Stomach smooth muscle (tissue), 2 donors: ENCODE data around the gene TMCC3.
A peak's percentile ranks its signal among the peaks of the same experiment; 100 is the strongest.
"Not testable (repeated sequence)": the region's sequence is repeated elsewhere in the genome, so short reads cannot be mapped to it uniquely, and the experiment has no call there.

ENCODE experiments used
- H3K27ac ChIP-seq: one replicate; pipeline ENCODE4 v1.7.0; 2013; ENCODE audit warnings: mild to moderate bottlenecking, low read length, inconsistent platforms
- H3K27me3 ChIP-seq, 2 donors: one replicate each; pipeline ENCODE4 v1.7.0; 2013; ENCODE audit warnings: low read length in 2 of 2; ENCODE audit not compliant: insufficient read depth in 2 of 2, control insufficient read depth in 1 of 2
- H3K36me3 ChIP-seq, 2 donors: one replicate each; pipeline ENCODE4 v1.7.0; 2013; ENCODE audit warnings: low read length in 2 of 2; ENCODE audit not compliant: control insufficient read depth in 2 of 2, insufficient read depth in 2 of 2
- H3K4me1 ChIP-seq: one replicate; pipeline ENCODE4 v1.7.0; 2013; ENCODE audit warnings: low read length; ENCODE audit not compliant: control insufficient read depth, insufficient read depth
- H3K4me3 ChIP-seq, 2 donors: one replicate each; pipeline ENCODE4 v1.7.0; 2013; ENCODE audit warnings: low read length in 2 of 2
- H3K9ac ChIP-seq, 2 donors: one replicate each; pipeline ENCODE4 v1.7.0; 2013; ENCODE audit warnings: low read length in 2 of 2, mild to moderate bottlenecking in 1 of 2
- H3K9me3 ChIP-seq, 2 donors: one replicate each; pipeline ENCODE4 v1.7.0; 2013; ENCODE audit warnings: low read length in 2 of 2; ENCODE audit not compliant: control insufficient read depth in 2 of 2
- donor health status: healthy.
- donor health status: Pancreatic carcinoma.

The TMCC3 gene

DNA sequence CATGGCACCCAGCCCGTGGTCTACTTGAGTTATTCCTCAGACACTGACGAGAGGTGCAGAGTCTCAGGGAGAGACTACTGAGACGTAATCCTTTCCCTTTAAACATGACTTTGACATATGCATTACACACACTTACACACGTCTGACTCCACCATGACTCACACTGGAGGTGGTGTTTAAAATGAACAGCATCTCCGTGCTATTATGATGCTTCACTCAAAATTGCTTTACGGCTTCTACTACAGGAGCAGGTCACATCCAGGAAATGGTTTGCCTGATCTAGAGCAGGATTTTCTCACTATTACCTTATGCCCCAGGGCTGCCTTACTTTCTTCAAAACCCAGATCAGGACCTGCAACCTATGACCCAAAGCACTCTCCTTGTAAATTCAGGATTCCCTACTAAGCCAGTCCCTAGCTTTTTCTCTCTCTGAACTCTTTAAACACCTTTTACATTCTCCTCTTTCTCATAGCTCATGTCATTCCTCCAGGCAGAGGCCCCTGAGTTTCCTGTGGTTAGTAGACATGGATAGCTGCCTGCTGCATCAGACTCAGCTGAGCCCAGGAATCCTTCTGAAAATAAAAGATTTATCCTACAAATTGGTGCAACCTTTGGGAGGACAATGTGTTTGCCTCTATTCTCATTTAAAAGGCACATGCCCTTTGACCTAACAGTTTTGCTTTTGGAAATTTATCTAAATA, 31.2 kb downstream of the TMCC3 start:
- no peak overlapping the region for H3K9ac ChIP-seq
- H3K36me3 ChIP-seq, result no peaks in the 10 kb centered on the region

DNA sequence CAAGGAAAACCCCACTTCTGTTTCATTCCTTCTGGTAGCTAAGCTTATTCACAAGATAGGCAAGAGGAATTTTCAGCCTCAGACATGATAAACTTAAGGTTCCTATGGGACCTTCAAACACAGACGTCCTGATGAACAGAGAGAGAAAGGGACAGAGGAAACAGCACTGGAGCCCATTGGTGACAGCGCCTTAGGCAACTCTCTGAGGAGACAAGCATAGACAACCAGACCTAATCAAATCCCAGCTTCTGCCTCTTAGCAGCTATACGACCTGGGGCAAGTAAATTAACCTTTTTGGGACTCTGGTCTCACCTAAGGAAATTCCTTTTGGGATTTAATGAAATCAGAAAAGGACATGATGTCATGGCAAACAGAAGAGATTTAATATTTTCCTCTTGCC, 33.3 kb downstream of the TMCC3 start:
- Histone ChIP-seq H3K4me1 (peaks cover 18% of the 10 kb centered on the region), H3K4me3 (no peak overlapping the region), H3K9ac (no peak overlapping the region), H3K27ac (no peak overlapping the region), H3K9me3 (no peaks in the 10 kb centered on the region), H3K27me3 (no peaks in the 10 kb centered on the region), H3K36me3 (no peaks in the 10 kb centered on the region)

More for the DNA sequence above, 31.2 kb downstream of the TMCC3 start:
- Histone ChIP-seq H3K27ac (no peak overlapping the region), H3K4me3 (no peak overlapping the region), H3K27me3 (no peaks in the 10 kb centered on the region), H3K9me3 (no peaks in the 10 kb centered on the region), H3K4me1 (peaks cover 26% of the 10 kb centered on the region)

DNA sequence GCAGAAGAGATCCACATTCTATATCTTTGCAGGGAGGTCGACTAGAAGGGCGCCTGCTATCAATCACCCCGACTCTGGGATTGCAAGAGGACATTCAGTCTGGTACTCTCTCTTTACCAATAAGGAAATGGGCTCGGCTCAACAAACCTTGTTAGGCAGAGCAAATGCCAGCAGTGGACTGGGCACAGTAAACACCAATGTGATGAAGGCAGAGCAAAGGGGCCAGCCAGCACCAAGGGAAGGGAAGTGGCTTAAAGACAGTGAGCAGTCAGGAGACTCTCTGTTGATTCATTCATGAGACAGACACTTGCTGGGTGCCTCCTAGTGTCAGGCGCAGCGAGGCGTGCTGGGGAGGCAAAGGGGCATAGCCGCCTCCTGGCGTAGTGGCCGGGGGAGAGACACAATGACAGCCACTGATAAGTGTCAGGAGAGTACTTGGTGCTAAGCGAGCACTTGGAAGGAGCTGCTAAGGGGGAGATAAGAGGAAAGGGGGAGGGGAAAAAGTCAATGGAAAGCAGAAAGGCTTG, 34.1 kb downstream of the TMCC3 start:
- Histone ChIP-seq H3K9ac (peak overlapping the region in 1 of 2 donors; percentile 21), H3K4me1 (peaks cover 18% of the 10 kb centered on the region), H3K27me3 (no peaks in the 10 kb centered on the region), H3K4me3 (peak overlapping the region; percentile 52 to 64), H3K27ac (peak overlapping the region; percentile 58), H3K36me3 (no peaks in the 10 kb centered on the region), H3K9me3 (no peaks in the 10 kb centered on the region)

DNA sequence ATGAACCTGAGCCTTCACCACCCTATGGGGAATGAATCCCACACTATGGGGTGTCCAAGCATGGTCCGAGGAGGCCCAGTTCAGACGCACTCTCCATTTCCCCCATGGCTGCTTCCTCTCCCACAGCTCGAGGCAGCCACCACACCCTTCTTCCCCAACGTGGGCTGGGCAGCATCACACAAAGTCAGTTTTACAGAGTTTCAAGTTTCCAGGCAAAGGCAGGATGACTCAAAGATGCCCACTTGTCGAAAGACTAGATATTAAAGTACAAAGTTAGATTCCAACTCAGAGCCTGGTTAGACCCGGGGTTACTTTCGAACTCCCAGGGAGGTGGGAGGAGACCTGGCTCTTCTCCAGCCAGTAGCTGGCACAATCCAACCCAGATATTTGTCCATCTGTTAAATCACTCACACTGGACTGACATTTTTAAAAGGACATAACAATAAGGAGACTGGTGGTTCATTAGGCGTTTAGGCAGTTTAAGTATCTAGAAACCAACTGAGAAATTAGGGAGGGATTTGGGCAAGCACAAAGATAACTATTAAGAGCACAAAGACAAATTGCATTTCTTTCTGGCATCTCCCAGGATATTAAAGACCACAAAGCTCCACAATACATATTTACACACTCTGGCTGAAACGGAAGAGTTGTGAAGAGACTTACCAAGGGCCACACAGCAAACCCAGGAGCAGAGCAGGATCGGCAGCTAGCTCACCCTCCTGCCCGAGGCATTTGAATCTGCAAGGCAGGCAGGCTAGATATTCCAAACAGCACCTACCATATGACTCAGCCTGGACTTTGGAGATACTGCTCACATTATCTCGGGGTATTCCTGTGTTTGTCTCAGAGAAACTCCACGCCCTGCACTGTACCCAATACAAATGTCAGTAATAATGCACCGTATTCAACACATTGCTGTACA, 34.8 kb downstream of the TMCC3 start:
- Histone ChIP-seq H3K9ac (no peak overlapping the region), H3K4me3 (peak overlapping the region; percentile 52 to 64), H3K27ac (peak overlapping the region; percentile 58), H3K9me3 (no peaks in the 10 kb centered on the region), H3K4me1 (peaks cover 18% of the 10 kb centered on the region), H3K36me3 (no peaks in the 10 kb centered on the region), H3K27me3 (no peaks in the 10 kb centered on the region)

DNA sequence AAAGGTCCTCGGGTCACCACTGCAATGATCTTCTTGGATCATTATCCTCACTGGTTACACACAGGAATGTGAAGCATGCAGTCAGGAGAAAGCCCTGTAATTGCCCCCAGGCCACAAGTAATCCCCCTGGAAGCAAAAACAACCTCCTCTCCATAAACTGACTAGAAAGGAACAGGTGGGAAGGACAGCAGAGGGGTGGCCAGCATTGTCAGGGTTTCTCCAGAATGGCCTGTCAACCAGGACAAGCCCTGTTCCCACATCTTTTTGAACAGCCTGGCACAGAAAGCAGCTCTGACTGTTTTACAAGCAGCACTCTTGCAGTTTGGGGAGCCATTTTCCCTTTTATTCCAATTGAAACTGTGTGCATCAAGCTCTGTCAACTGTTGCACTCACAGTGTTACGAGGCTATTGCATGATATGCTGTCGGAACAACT, 36.1 kb downstream of the TMCC3 start:
- Histone ChIP-seq H3K4me1 (peaks cover 18% of the 10 kb centered on the region), H3K36me3 (no peaks in the 10 kb centered on the region), H3K27ac (no peak overlapping the region), H3K9ac (no peak overlapping the region), H3K27me3 (no peaks in the 10 kb centered on the region), H3K9me3 (no peaks in the 10 kb centered on the region), H3K4me3 (no peak overlapping the region)

DNA sequence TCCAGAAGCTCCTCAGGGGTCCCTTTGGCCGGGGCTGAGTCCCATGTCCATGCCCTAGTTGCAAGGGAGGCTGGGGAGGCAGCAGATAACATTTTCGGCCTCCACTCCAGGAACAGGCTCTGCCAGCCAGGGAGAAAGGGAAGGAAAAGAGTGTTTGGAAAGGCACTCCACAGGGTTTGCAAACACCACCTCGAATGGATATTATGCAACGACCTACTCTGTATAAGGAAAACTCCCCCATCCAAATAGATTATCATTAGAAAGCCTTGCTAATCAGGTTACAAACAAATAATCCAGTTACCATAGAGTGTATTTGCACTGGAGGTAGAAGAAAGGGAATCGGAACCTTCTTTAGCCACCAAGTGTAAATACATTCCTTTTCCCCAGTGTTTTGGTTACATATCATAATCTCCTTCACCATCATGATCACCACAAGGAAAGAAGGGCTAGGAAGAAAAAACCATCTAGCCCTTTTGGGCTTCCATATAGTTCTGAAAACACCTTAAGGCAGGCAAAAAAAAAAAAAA, 40.4 kb downstream of the TMCC3 start:
- Histone ChIP-seq H3K9me3 (no peaks in the 10 kb centered on the region), H3K36me3 (no peaks in the 10 kb centered on the region), H3K27ac (no peak overlapping the region), H3K27me3 (no peaks in the 10 kb centered on the region), H3K4me3 (no peak overlapping the region), H3K9ac (no peak overlapping the region), H3K4me1 (no peaks in the 10 kb centered on the region)

DNA sequence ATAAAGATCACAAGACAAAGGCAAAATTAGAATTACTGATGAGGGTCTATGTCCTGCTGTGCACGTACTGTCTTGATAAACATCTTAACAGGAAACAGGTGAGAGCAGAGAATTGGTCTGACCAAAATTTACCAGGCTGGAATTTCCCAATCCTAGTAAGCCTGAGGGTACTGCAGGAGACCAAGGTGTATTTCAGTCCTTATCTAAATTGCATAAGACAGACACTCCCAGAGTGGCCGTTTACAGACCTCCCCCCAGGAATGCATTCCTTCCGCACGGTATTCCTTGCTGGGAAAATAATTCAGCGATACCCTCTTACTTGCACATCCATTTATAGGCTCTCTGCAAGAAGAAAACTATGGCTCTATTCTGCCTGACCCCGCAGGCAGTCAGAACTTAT, 43.5 kb downstream of the TMCC3 start:
- H3K9me3 ChIP-seq, H3K27me3 ChIP-seq, H3K4me3 ChIP-seq, H3K36me3 ChIP-seq, H3K4me1 ChIP-seq, H3K9ac ChIP-seq, H3K27ac ChIP-seq: not testable (repeated sequence)

DNA sequence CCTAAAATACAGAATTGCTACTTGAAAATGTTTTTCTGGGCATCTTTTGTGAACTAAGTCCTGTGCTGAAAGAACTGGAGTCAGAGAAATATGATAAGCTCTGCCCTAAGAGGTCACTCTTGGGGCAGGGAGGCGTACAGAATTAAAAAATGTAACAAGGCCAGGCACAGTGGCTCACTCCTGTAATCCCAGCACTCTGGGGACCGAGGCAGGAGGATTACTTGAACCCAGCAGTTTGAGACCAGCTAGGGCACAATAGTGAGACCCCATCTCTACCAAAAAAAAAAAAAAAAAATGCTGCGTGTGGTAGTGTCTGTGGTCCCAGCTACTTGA, 46.0 kb downstream of the TMCC3 start:
- Histone ChIP-seq H3K9ac (no peak overlapping the region), H3K36me3 (no peaks in the 10 kb centered on the region), H3K27me3 (no peaks in the 10 kb centered on the region), H3K4me3 (no peak overlapping the region), H3K27ac (no peak overlapping the region), H3K9me3 (no peaks in the 10 kb centered on the region), H3K4me1 (no peaks in the 10 kb centered on the region)

DNA sequence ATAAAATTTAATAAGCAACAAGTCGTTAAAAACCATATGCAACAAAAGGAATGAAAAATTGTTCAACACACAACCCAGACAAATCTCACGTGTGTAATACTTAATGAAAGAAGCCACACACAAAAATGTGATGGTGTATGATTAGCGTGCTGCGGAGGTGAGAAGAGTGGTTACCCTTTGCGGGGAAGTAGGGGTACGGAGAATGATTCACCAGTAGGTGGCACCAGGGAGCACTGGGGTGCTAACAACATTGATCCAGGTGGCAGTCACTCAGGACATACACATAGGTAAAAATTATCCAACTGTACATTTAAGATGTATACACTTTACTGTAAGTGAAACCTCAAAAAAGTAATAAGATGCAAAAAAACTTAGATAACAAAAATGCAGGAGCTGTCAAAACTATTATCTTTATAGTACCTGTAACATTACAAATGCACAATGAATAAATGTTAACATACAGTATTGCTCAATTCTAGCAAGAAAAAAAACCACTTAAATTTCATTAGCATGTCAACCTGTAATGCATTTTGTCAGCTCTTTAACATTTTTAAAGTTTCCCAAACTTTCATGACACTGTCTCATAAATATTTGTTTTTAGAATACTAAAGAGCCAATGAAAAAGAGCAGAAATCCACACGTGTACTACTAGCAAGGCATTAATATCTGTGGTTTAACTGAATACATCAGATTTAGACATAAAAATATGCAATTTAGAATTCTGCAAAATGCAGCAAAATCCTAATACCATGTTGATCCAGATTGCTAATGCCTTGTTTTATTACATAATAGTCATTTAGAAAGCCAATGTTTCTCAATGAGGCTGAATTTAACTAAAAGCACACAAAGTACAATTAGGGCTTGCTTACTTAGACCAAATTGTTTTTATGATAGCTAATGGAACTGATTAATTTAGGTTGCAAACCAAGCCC, 46.7 kb downstream of the TMCC3 start:
- Histone ChIP-seq H3K36me3 (no peaks in the 10 kb centered on the region), H3K27ac (no peak overlapping the region), H3K4me3 (no peak overlapping the region), H3K27me3 (no peaks in the 10 kb centered on the region), H3K4me1 (no peaks in the 10 kb centered on the region), H3K9ac (no peak overlapping the region), H3K9me3 (no peaks in the 10 kb centered on the region)

DNA sequence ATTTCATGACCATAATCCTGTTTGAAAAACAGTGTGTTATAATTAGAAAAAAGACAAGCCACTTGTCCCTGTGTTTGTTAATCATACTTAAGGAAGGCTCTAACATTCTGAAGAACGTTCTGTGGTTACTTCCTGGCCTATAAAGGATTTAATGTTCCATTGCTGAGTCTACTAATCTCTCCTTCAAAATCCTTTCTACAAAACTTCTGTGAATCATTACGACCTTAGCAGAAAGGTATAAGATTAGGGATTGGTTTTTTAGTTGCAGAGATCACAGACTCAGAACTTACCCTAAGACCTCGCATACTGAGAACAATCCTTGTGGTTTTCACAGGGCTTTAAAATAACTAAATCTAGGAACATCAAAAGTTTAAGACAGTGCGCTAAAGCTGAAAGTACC, 48.3 kb downstream of the TMCC3 start:
- Histone ChIP-seq H3K4me3 (no peak overlapping the region), H3K27me3 (no peaks in the 10 kb centered on the region), H3K9ac (no peak overlapping the region), H3K27ac (no peak overlapping the region), H3K4me1 (no peaks in the 10 kb centered on the region), H3K9me3 (no peaks in the 10 kb centered on the region), H3K36me3 (no peaks in the 10 kb centered on the region)
